ENCODE measurements around the gene RSPRY1. TPM values are rescaled to one million over a fixed set of nuclear protein-coding genes. Genes with fewer than 3 reads are reported as not detected.

Gene RSPRY1
- total RNA-seq, 2 donors from 2014 or later: 28.7 to 32.5 TPM

- Histone ChIP-seq H3K36me3 (no peaks in the 10 kb centered on the region), H3K4me1 (ENCODE audit: control insufficient read depth in 1 of 2, low read depth in 2 of 2) (peaks cover 6 to 13% of the 10 kb centered on the region in 2 donors), H3K9me3 (no peaks in the 10 kb centered on the region), H3K27ac (no peak overlapping the region), H3K27me3 (replicated peaks; ENCODE audit: insufficient read depth) (peaks cover 4% of the 10 kb centered on the region), H3K4me3 (no peak overlapping the region)
- TF ChIP-seq CTCF (IDR thresholded peaks at IDR 0.05): no peak
- ATAC-seq (ENCODE audit: insufficient number of reproducible peaks, low FRiP score, low read depth) (no peak), DNase-seq (ENCODE audit: low spot score) (no peak)
Measured at GRCh38 chr16:57279780-57280638, 93.9 kb downstream of the RSPRY1 start.

DNA sequence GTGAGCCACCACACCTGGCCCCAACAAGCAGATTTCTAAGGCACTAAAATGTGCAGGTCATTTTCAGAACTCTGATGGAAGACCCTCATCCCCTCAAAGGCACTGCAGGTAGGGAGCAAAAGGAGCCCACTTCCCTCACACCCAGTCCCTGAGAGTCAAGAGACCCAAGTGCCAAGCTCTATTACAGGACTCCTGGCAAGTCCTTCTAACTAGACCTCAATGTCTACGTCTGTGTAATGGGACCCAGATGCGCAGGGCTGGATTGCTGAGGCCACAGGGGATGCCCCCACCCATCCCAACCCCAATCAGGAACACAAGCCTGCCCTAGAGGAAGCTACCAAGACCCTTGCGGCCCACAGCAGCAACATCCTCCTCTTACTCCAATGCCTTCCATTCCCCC, 95.7 kb downstream of the RSPRY1 start:
- no peak for TF ChIP-seq CTCF (IDR thresholded peaks at IDR 0.05)
- no peak for ATAC-seq (ENCODE audit: insufficient number of reproducible peaks, low FRiP score, low read depth)
- Histone ChIP-seq H3K9me3 (no peaks in the 10 kb centered on the region), H3K4me3 (no peak overlapping the region), H3K27me3 (replicated peaks; ENCODE audit: insufficient read depth) (peaks cover 4% of the 10 kb centered on the region), H3K4me1 (ENCODE audit: control insufficient read depth in 1 of 2, low read depth in 2 of 2) (peaks cover 6 to 15% of the 10 kb centered on the region in 2 donors), H3K36me3 (no peaks in the 10 kb centered on the region), H3K27ac (no peak overlapping the region)
- no peak for DNase-seq (ENCODE audit: low spot score)

- H3K36me3 ChIP-seq: no peaks in the 10 kb centered on the region
- ATAC-seq (ENCODE audit: insufficient number of reproducible peaks, low FRiP score, low read depth) (no peak), DNase-seq (ENCODE audit: low spot score) (no peak)
- no peak for TF ChIP-seq CTCF (IDR thresholded peaks at IDR 0.05)
- H3K27me3 ChIP-seq (replicated peaks; ENCODE audit: insufficient read depth): peaks cover 4% of the 10 kb centered on the region
- H3K27ac ChIP-seq: no peak overlapping the region
- no peaks in the 10 kb centered on the region for H3K9me3 ChIP-seq
- H3K4me1 ChIP-seq (ENCODE audit: control insufficient read depth in 1 of 2, low read depth in 2 of 2): peaks cover 6 to 15% of the 10 kb centered on the region in 2 donors
- H3K4me3 ChIP-seq: no peak overlapping the region
Measured at GRCh38 chr16:57282510-57283213, 96.5 kb downstream of the RSPRY1 start.

DNA sequence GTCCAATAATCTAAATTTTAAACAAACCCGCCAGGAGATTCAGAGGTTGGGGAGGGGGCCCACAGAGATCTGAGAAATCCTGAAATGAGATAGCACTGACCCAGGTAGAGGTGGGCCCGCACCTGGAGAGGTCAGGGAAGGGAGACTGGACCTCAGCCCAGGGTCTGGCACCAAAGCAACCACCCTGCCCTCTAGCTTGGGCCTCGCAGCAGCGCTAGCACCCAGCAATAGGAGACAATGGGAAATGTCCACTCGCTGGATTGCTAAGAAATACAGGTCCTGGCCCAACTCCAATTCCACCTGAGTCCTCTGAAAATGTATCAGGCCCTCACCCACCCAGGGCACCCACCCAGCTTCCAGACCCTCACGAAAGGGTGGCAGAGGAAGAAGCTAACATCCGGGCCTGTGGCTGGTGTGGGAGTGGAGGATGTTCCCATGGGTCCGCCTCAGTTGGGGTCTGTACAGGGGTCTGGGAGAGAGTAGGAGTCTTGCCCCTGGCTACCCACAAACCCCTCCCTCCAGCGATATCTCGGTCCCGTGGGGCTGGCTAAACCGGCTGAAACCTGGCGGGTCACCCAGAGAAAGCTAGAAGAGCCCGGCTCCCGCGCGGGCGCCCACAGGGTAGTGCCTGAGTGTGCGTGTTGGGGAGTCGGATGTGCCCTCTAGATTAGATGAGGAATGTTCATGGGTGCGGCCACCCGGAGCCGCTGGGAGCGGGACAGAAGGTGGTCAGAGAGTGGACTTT, 97.3 kb downstream of the RSPRY1 start:
- DNase-seq (ENCODE audit: low spot score) (no peak), ATAC-seq (ENCODE audit: insufficient number of reproducible peaks, low FRiP score, low read depth) (no peak)
- Histone ChIP-seq H3K36me3 (no peaks in the 10 kb centered on the region), H3K4me3 (no peak overlapping the region), H3K9me3 (no peaks in the 10 kb centered on the region), H3K4me1 (ENCODE audit: control insufficient read depth in 1 of 2, low read depth in 2 of 2) (peaks cover 6 to 15% of the 10 kb centered on the region in 2 donors), H3K27ac (no peak overlapping the region), H3K27me3 (replicated peaks; ENCODE audit: insufficient read depth) (peaks cover 4% of the 10 kb centered on the region)
- TF ChIP-seq CTCF (IDR thresholded peaks at IDR 0.05): no peak

DNA sequence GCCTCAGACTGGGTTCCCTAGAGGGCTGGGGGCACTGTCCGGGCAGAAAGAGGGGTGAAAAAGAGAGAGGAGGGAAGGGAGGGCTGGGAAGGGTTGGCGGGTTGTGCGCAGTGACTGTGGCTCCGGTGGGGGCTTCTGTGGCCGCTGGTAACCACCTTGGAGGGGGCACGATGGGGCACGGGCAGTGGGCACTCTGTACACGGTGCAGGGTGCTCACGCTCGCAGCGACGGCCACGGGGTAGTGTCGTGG, 97.8 kb downstream of the RSPRY1 start:
- ATAC-seq (ENCODE audit: insufficient number of reproducible peaks, low FRiP score, low read depth) (no peak), DNase-seq (ENCODE audit: low spot score) (no peak)
- Histone ChIP-seq H3K9me3 (no peaks in the 10 kb centered on the region), H3K27me3 (replicated peaks; ENCODE audit: insufficient read depth) (peaks cover 4% of the 10 kb centered on the region), H3K4me3 (peak overlapping the region; percentile 80), H3K36me3 (no peaks in the 10 kb centered on the region), H3K27ac (no peak overlapping the region), H3K4me1 (ENCODE audit: control insufficient read depth in 1 of 2, low read depth in 2 of 2) (peaks cover 6 to 15% of the 10 kb centered on the region in 2 donors)
- TF ChIP-seq CTCF (IDR thresholded peaks at IDR 0.05): no peak
